LNCaP clone FGC (cell line): ENCODE results near the gene FBXO21.

Experiments used
- DNase-seq: peaks from one replicate; pipeline ENCODE4 v3.0.0-alpha.2; 2011; ENCODE audit warnings: low read depth
- H3K4me3 ChIP-seq: 2 replicates; pipeline ENCODE4 v1.5.1; 2011; ENCODE audit warnings: mild to moderate bottlenecking, low read depth, low read length, control low read depth
- CTCF ChIP-seq: IDR thresholded peaks from 2 replicates; pipeline ENCODE4 v1.5.1; 2012; ENCODE audit warnings: mild to moderate bottlenecking; ENCODE audit not compliant: control insufficient read depth, insufficient read depth; ENCODE audit errors: extremely low read depth

Gene FBXO21

GRCh38 chr12:117119592-117120198 lies 70.6 kb downstream of the FBXO21 start:
- TF ChIP-seq CTCF, result peak; percentile 81
- DNase-seq, result no peak

GRCh38 chr12:117118838-117119591 lies 71.3 kb downstream of the FBXO21 start:
- no peak for TF ChIP-seq CTCF
- DNase-seq, result no peak
- no peak overlapping the region for H3K4me3 ChIP-seq

More at GRCh38 chr12:117119592-117120198, 70.6 kb downstream of the FBXO21 start:
- H3K4me3 ChIP-seq, result no peak overlapping the region

GRCh38 chr12:117114784-117115183 lies 75.5 kb downstream of the FBXO21 start:
- H3K4me3 ChIP-seq, result no peak overlapping the region
- no peak for TF ChIP-seq CTCF
- DNase-seq, result no peak

GRCh38 chr12:117113231-117113630 lies 77.0 kb downstream of the FBXO21 start:
- TF ChIP-seq CTCF, result no peak
- no peak overlapping the region for H3K4me3 ChIP-seq
- no peak for DNase-seq

GRCh38 chr12:117111821-117112595 lies 78.3 kb downstream of the FBXO21 start:
- H3K4me3 ChIP-seq, result no peak overlapping the region
- DNase-seq, result no peak
- no peak for TF ChIP-seq CTCF

GRCh38 chr12:117111386-117111785 lies 78.9 kb downstream of the FBXO21 start:
- no peak for DNase-seq
- no peak for TF ChIP-seq CTCF
- no peak overlapping the region for H3K4me3 ChIP-seq
